Neural cell (in vitro differentiated cells): Measurements from ENCODE around the gene CDON. TPM values are rescaled to one million over a fixed set of nuclear protein-coding genes. Genes with fewer than 3 reads are reported as not detected.

Source experiments
- H2AFZ ChIP-seq: fragments of 200-600, 300-800 bp; sonication (generic), shearing (Covaris generic); 2 replicates; pipeline ENCODE4 v1.6.0; 2014; ENCODE audit warnings: low read depth, mild to moderate bottlenecking, antibody characterized with exemption, low read length, moderate library complexity
- H3F3A ChIP-seq: fragments of 200-600 bp; shearing (Covaris generic); 2 replicates; pipeline ENCODE4 v1.6.1; 2016; ENCODE audit warnings: mild to moderate bottlenecking, moderate library complexity, mixed read lengths, antibody characterized with exemption, low read length; ENCODE audit not compliant: insufficient read depth, poor library complexity, severe bottlenecking
- H3K27ac ChIP-seq: fragments of 200-600, 300-800 bp; sonication (generic), shearing (Covaris generic); 2 replicates; pipeline ENCODE4 v1.5.1; 2014; ENCODE audit warnings: mild to moderate bottlenecking, low read length, moderate library complexity
- H3K27me3 ChIP-seq: fragments of 300-800, 200-600 bp; sonication (generic), shearing (Covaris generic); 2 replicates; pipeline ENCODE4 v1.6.0; 2014; ENCODE audit warnings: mild to moderate bottlenecking, low read depth, low read length, moderate library complexity; ENCODE audit not compliant: insufficient read depth
- H3K36me3 ChIP-seq: fragments of 300-800, 200-600 bp; sonication (generic), shearing (Covaris generic); 2 replicates; pipeline ENCODE4 v1.5.1; 2014; ENCODE audit warnings: mild to moderate bottlenecking, antibody characterized with exemption, low read length, moderate library complexity; ENCODE audit not compliant: insufficient read depth
- H3K4me2 ChIP-seq: fragments of 300-800, 200-600 bp; sonication (generic), shearing (Covaris generic); 2 replicates; pipeline ENCODE4 v1.6.0; 2014; ENCODE audit warnings: mild to moderate bottlenecking, low read length
- H3K4me3 ChIP-seq: fragments of 300-800, 200-600 bp; sonication (generic), shearing (Covaris generic); 2 replicates; pipeline ENCODE4 v1.5.1; 2014; ENCODE audit warnings: mild to moderate bottlenecking, low read length, moderate library complexity
- H3K79me2 ChIP-seq: fragments of 200-600 bp; shearing (Covaris generic); replicated peaks from 2 replicates; pipeline ENCODE4 v1.6.0; 2014; ENCODE audit warnings: mild to moderate bottlenecking, low read length, moderate library complexity; ENCODE audit not compliant: insufficient read depth
- H3K9ac ChIP-seq: fragments of 300-800, 200-600 bp; sonication (generic), shearing (Covaris generic); 2 replicates; pipeline ENCODE4 v1.6.1; 2016; ENCODE audit warnings: mild to moderate bottlenecking, low read length, mixed read lengths
- H3K9me2 ChIP-seq: fragments of 200-600 bp; shearing (Covaris generic); 2 replicates; pipeline ENCODE4 v1.6.1; 2016; ENCODE audit warnings: mild to moderate bottlenecking, low read length, mixed read lengths; ENCODE audit not compliant: insufficient read depth
- H3K9me3 ChIP-seq: fragments of 200-600, 300-800 bp; sonication (generic), shearing (Covaris generic); 2 replicates; pipeline ENCODE4 v1.6.1; 2016; ENCODE audit warnings: mild to moderate bottlenecking, mixed run types, low read length, moderate library complexity, mixed read lengths
- H4K20me1 ChIP-seq: fragments of 200-600 bp; shearing (Covaris generic); 2 replicates; pipeline ENCODE4 v1.6.1; 2016; ENCODE audit warnings: mild to moderate bottlenecking, mixed run types; ENCODE audit not compliant: insufficient read depth
- CTCF ChIP-seq: fragments of 450-650 bp; IDR thresholded peaks from 2 replicates; pipeline ENCODE4 v1.5.1; 2014; ENCODE audit warnings: antibody characterized with exemption, mild to moderate bottlenecking, moderate library complexity; ENCODE audit not compliant: poor library complexity, severe bottlenecking
- EP300 ChIP-seq: fragments of 450-650 bp; conservative IDR thresholded peaks from 2 replicates; pipeline ENCODE4 v1.6.1; 2014; ENCODE audit warnings: antibody characterized with exemption, mild to moderate bottlenecking, moderate library complexity; ENCODE audit not compliant: poor library complexity, severe bottlenecking
- EZH2 ChIP-seq: fragments of 200-600, 300-800 bp; shearing (Covaris generic), sonication (generic); IDR thresholded peaks from 2 replicates; pipeline ENCODE4 v1.6.1; 2014; ENCODE audit warnings: antibody characterized with exemption, low read length, borderline replicate concordance, mild to moderate bottlenecking; ENCODE audit not compliant: insufficient read depth, poor library complexity, severe bottlenecking
- MXI1 ChIP-seq: fragments of 450-650 bp; conservative IDR thresholded peaks from 2 replicates; pipeline ENCODE4 v1.6.1; 2014; ENCODE audit warnings: antibody characterized with exemption, mild to moderate bottlenecking; ENCODE audit not compliant: poor library complexity, severe bottlenecking
- POLR2AphosphoS5 ChIP-seq: IDR thresholded peaks from 2 replicates; pipeline ENCODE4 v1.6.1; 2012
- RAD21 ChIP-seq: fragments of 450-650 bp; conservative IDR thresholded peaks from 2 replicates; pipeline ENCODE4 v1.6.1; 2014; ENCODE audit warnings: antibody characterized with exemption, mild to moderate bottlenecking, moderate library complexity
- REST ChIP-seq: IDR thresholded peaks from 2 replicates; pipeline ENCODE4 v1.6.1; 2012; ENCODE audit warnings: borderline replicate concordance
- SMC3 ChIP-seq: fragments of 450-650 bp; conservative IDR thresholded peaks from 2 replicates; pipeline ENCODE4 v1.6.1; 2014; ENCODE audit warnings: antibody characterized with exemption, mild to moderate bottlenecking, moderate library complexity; ENCODE audit not compliant: poor library complexity
- TAF1 ChIP-seq: IDR thresholded peaks from 2 replicates; pipeline ENCODE4 v1.6.1; 2012; ENCODE audit warnings: low read depth
- polyA plus RNA-seq: library from polyadenylated mRNA; depleted of rRNA; stranded (reverse); fragments of >200 nt; gene quantifications from 2 replicates; pipeline ENCODE4 v1.2.3, GENCODE V29; 2014

Gene CDON
- polyA plus RNA-seq, 1 donor from 2014 or later = 44.1 TPM

GRCh38 chr11:125935056-125935455, 127.6 kb downstream of the CDON start:
- Histone ChIP-seq H2AFZ (no peak overlapping the region), H3K27me3 (no peaks in the 10 kb centered on the region), H3K9me2 (no peaks in the 10 kb centered on the region), H4K20me1 (no peaks in the 10 kb centered on the region), H3F3A (no peaks in the 10 kb centered on the region), H3K79me2 (no peaks in the 10 kb centered on the region), H3K4me3 (no peak overlapping the region), H3K9ac (no peak overlapping the region), H3K27ac (no peak overlapping the region), H3K9me3 (no peaks in the 10 kb centered on the region), H3K36me3 (no peaks in the 10 kb centered on the region), H3K4me2 (no peak overlapping the region)
- TF ChIP-seq SMC3 (no peak), EP300 (no peak), POLR2AphosphoS5 (no peak), EZH2 (no peak), RAD21 (no peak), REST (no peak), MXI1 (no peak), TAF1 (no peak), CTCF (no peak)

GRCh38 chr11:125934473-125934872, 128.2 kb downstream of the CDON start:
- Histone ChIP-seq H2AFZ (no peak overlapping the region), H3K4me3 (no peak overlapping the region), H3K9me2 (no peaks in the 10 kb centered on the region), H3K9me3 (no peaks in the 10 kb centered on the region), H3K79me2 (no peaks in the 10 kb centered on the region), H3K27me3 (no peaks in the 10 kb centered on the region), H3K9ac (no peak overlapping the region), H3F3A (no peaks in the 10 kb centered on the region), H3K27ac (no peak overlapping the region), H3K36me3 (no peaks in the 10 kb centered on the region), H3K4me2 (no peak overlapping the region), H4K20me1 (no peaks in the 10 kb centered on the region)
- TF ChIP-seq TAF1 = no peak
- TF ChIP-seq POLR2AphosphoS5 = no peak
- no peak for TF ChIP-seq REST
- TF ChIP-seq SMC3 = no peak
- no peak for TF ChIP-seq EP300
- TF ChIP-seq EZH2 = no peak
- TF ChIP-seq MXI1 = no peak
- no peak for TF ChIP-seq CTCF
- no peak for TF ChIP-seq RAD21
